H1 (cell line): Measurements from ENCODE around the gene ZNF473. TPM values are rescaled to one million over a fixed set of nuclear protein-coding genes. Genes with fewer than 3 reads are reported as not detected.

Experiments
- CTCF ChIA-PET: fragments of 300-600 bp; sonication (Branson Sonifier 250); formaldehyde crosslinking; loops from one replicate; lab custom pipeline; 2021; ENCODE audit not compliant: partially characterized antibody; lab: Charles Lee
- POLR2A ChIA-PET: fragments of 300-600 bp; sonication (Branson Sonifier 250); formaldehyde crosslinking; loops from one replicate; lab custom pipeline; 2021; ENCODE audit warnings: inconsistent platforms; ENCODE audit not compliant: partially characterized antibody; lab: Charles Lee
- DNase-seq, 2 experiments: peaks; one replicate each; pipeline versions ENCODE4 v3.0.0 to v3.0.0-alpha.2; 2010 to 2022; ENCODE audit warnings: low spot score in 2 of 2, low read depth in 1 of 2, mixed read lengths in 1 of 2
- FAIRE-seq: peaks from 2 replicates; lab custom pipeline; 2011; peaks lifted over from hg19 to GRCh38; lab: Jason Lieb, UNC
- H2AFZ ChIP-seq: 2 replicates; pipeline ENCODE4 v1.8.1; 2012; ENCODE audit warnings: low read length, inconsistent platforms
- H2AK5ac ChIP-seq: 2 replicates; pipeline ENCODE4 v1.6.1; 2013; ENCODE audit warnings: low read depth, low read length
- H2BK120ac ChIP-seq: replicated peaks from 2 replicates; pipeline ENCODE3; 2013; ENCODE audit warnings: low read depth, low read length, inconsistent platforms
- H2BK12ac ChIP-seq: 2 replicates; pipeline ENCODE4 v1.6.1; 2013; ENCODE audit warnings: low read depth, low read length
- H2BK15ac ChIP-seq: 2 replicates; pipeline ENCODE4 v1.6.1; 2013; ENCODE audit warnings: low read length
- H2BK20ac ChIP-seq: 2 replicates; pipeline ENCODE4 v1.6.1; 2013; ENCODE audit warnings: low read length
- H2BK5ac ChIP-seq: 2 replicates; pipeline ENCODE4 v1.6.1; 2013; ENCODE audit warnings: low read depth, low read length
- H3K14ac ChIP-seq: 2 replicates; pipeline ENCODE4 v1.6.1; 2013; ENCODE audit warnings: inconsistent platforms; ENCODE audit not compliant: insufficient read length
- H3K18ac ChIP-seq: 2 replicates; pipeline ENCODE4 v1.6.1; 2013; ENCODE audit warnings: low read length; ENCODE audit errors: extremely low read depth
- H3K23ac ChIP-seq: 2 replicates; pipeline ENCODE4 v1.6.1; 2013; ENCODE audit warnings: inconsistent platforms; ENCODE audit not compliant: insufficient read length
- H3K23me2 ChIP-seq: 2 replicates; pipeline ENCODE4 v1.6.1; 2013; ENCODE audit warnings: low read depth, low read length
- H3K27ac ChIP-seq: 2 replicates; pipeline ENCODE4 v1.6.1; 2011; ENCODE audit warnings: low read depth, low read length, inconsistent platforms
- H3K27me3 ChIP-seq, 4 experiments: replicated peaks in 1 of 4; 1 replicate in 1 of 4; 2 replicates in 3 of 4; pipeline versions ENCODE4 v1.6.1 to v1.8.1; 2011 to 2013; ENCODE audit warnings: low read length in 3 of 4, mild to moderate bottlenecking in 3 of 4, inconsistent platforms in 2 of 4, mixed read lengths in 2 of 4, moderate library complexity in 1 of 4; ENCODE audit not compliant: control insufficient read depth in 3 of 4, insufficient read depth in 3 of 4; ENCODE audit errors: extremely low read depth in 1 of 4
- H3K36me3 ChIP-seq, 4 experiments: 2 replicates each; pipeline versions ENCODE4 v1.6.1 to v1.8.1; 2011 to 2013; ENCODE audit warnings: mild to moderate bottlenecking in 4 of 4, low read length in 3 of 4, moderate library complexity in 2 of 4, control low read depth in 1 of 4, inconsistent platforms in 1 of 4; ENCODE audit not compliant: insufficient read depth in 4 of 4, control insufficient read depth in 2 of 4
- H3K4ac ChIP-seq: replicated peaks from 2 replicates; pipeline ENCODE3; 2013; ENCODE audit warnings: low read length, low read depth, mixed read lengths, inconsistent platforms; ENCODE audit not compliant: insufficient read length
- H3K4me1 ChIP-seq, 4 experiments: replicated peaks in 1 of 4; 1 replicate in 1 of 4; 2 replicates in 3 of 4; pipeline versions ENCODE4 v1.6.1 to v1.8.1; 2011 to 2013; ENCODE audit warnings: low read length in 3 of 4, inconsistent platforms in 2 of 4, mixed read lengths in 1 of 4; ENCODE audit not compliant: insufficient read depth in 4 of 4, control insufficient read depth in 3 of 4
- H3K4me2 ChIP-seq, 2 experiments: 2 replicates each; pipeline versions ENCODE4 v1.6.1 to v1.8.1; 2011 to 2013; ENCODE audit warnings: low read depth in 2 of 2, low read length in 2 of 2, control low read depth in 1 of 2, inconsistent platforms in 1 of 2, mild to moderate bottlenecking in 1 of 2; ENCODE audit not compliant: insufficient read depth in 1 of 2
- H3K4me3 ChIP-seq, 4 experiments: fragments of 200-600, 300-600 bp in 1 of 4; sonication (generic), shearing (Covaris generic), sonication (Bioruptor Twin) in 1 of 4; 2 replicates each; pipeline versions ENCODE4 v1.5.1 to v1.8.1; 2011 to 2016; ENCODE audit warnings: low read length in 4 of 4, low read depth in 3 of 4, control low read depth in 2 of 4, inconsistent platforms in 2 of 4, mild to moderate bottlenecking in 2 of 4, mixed read lengths in 1 of 4, moderate library complexity in 1 of 4; ENCODE audit not compliant: insufficient read depth in 2 of 4; ENCODE audit errors: extremely low read depth in 1 of 4
- H3K56ac ChIP-seq: replicated peaks from 2 replicates; pipeline ENCODE3; 2013; ENCODE audit warnings: low read depth, mild to moderate bottlenecking, mixed read lengths, low read length, inconsistent platforms; ENCODE audit not compliant: insufficient read length
- H3K79me1 ChIP-seq: 2 replicates; pipeline ENCODE4 v1.6.1; 2013; ENCODE audit warnings: low read depth, low read length, control low read depth
- H3K79me2 ChIP-seq, 2 experiments: 2 replicates each; pipeline versions ENCODE4 v1.6.1 to v1.8.1; 2012 to 2013; ENCODE audit warnings: low read length in 2 of 2, mild to moderate bottlenecking in 2 of 2, inconsistent platforms in 1 of 2; ENCODE audit not compliant: insufficient read depth in 2 of 2, control insufficient read depth in 1 of 2
- H3K9ac ChIP-seq, 4 experiments: replicated peaks in 1 of 4; 1 replicate in 1 of 4; 2 replicates in 3 of 4; pipeline versions ENCODE4 v1.6.1 to v1.8.1; 2011 to 2013; ENCODE audit warnings: low read depth in 3 of 4, low read length in 3 of 4, control low read depth in 2 of 4, mild to moderate bottlenecking in 2 of 4, moderate library complexity in 2 of 4, inconsistent platforms in 1 of 4; ENCODE audit errors: extremely low read depth in 1 of 4
- H3K9me3 ChIP-seq, 2 experiments: 2 replicates each; pipeline versions ENCODE4 v1.6.1 to v1.8.1; 2012 to 2013; ENCODE audit warnings: mild to moderate bottlenecking in 2 of 2, moderate library complexity in 2 of 2, control low read depth in 1 of 2, inconsistent platforms in 1 of 2, low read depth in 1 of 2, low read length in 1 of 2, mixed read lengths in 1 of 2; ENCODE audit not compliant: insufficient read depth in 2 of 2
- H4K20me1 ChIP-seq, 2 experiments: replicated peaks in 1 of 2; 2 replicates each; pipeline versions ENCODE3 to v1.8.1; 2011 to 2013; ENCODE audit warnings: inconsistent platforms in 2 of 2, low read length in 2 of 2, mild to moderate bottlenecking in 1 of 2; ENCODE audit not compliant: insufficient read depth in 2 of 2, control insufficient read depth in 1 of 2
- H4K5ac ChIP-seq: 2 replicates; pipeline ENCODE4 v1.6.1; 2013; ENCODE audit warnings: low read length, low read depth, mixed read lengths, inconsistent platforms; ENCODE audit not compliant: insufficient read length
- H4K8ac ChIP-seq: 2 replicates; pipeline ENCODE4 v1.8.0; 2013; ENCODE audit warnings: mild to moderate bottlenecking, moderate library complexity, low read length, inconsistent platforms; ENCODE audit not compliant: insufficient read depth; ENCODE audit errors: extremely low read depth
- H4K91ac ChIP-seq: replicated peaks from 2 replicates; pipeline ENCODE3; 2013; ENCODE audit warnings: low read length, mixed read lengths, inconsistent platforms; ENCODE audit not compliant: insufficient read length
- SP1 ChIP-seq: IDR thresholded peaks from 2 replicates; pipeline ENCODE4 v1.6.1; 2011; ENCODE audit warnings: low read depth, low read length
- WGBS, 2 experiments: shearing (Covaris generic) in 1 of 2; methylation state at CpG; one replicate each; pipeline versions ENCODE4 v1.1.6 to v1.1.7; 2013 to 2015; ENCODE audit warnings: low lambda C conversion rate in 2 of 2, mixed read lengths in 2 of 2, inconsistent platforms in 1 of 2, low coverage in 1 of 2, missing lambda C conversion rate in 1 of 2; ENCODE audit not compliant: insufficient replicate concordance in 2 of 2, insufficient coverage in 1 of 2, insufficient read length in 1 of 2; ENCODE audit errors: extremely low coverage in 1 of 2, missing lambda C conversion rate in 1 of 2; 5-methylcytosine and 5-hydroxymethylcytosine counted together
- polyA plus RNA-seq, 7 experiments: library from polyadenylated mRNA; depleted of rRNA in 3 of 7; stranded (reverse) in 5 of 7; unstranded in 2 of 7; fragments of >200 nt in 5 of 7; fragments of 200-250 nt in 2 of 7; gene quantifications; 1 replicate in 5 of 7; 2 replicates in 1 of 7; 4 replicates in 1 of 7; pipeline versions ENCODE4 v1.2.1 to v1.2.3, GENCODE V29; 2011 to 2013; ENCODE audit warnings: missing spikeins in 2 of 7, mixed read lengths in 2 of 7
- total RNA-seq: library from RNA; stranded (reverse); fragmentation: NEBNext Ultra II Directional; extraction: Animal tissue kit (Norgen Biotek cat#: 25700); gene quantifications from 2 replicates; pipeline ENCODE4 v1.2.1, GENCODE V29; 2021

The ZNF473 gene
- total and polyA plus RNA-seq, 2 of the 8 experiments (the other 6 are each of a cell fraction or from before 2014, with no cell fraction given): 5.2 to 11.7 TPM

GRCh38 chr19:50044922-50045321 is 19.1 kb downstream of the ZNF473 start:
- H3K14ac ChIP-seq: no peak overlapping the region
- H2BK5ac ChIP-seq: no peak overlapping the region
- no peak for FAIRE-seq
- no peaks in the 10 kb centered on the region; the same call in 1 of the 2 replicates for H3K23me2 ChIP-seq
- no peak overlapping the region for H4K5ac ChIP-seq
- H3K4ac ChIP-seq: no peak overlapping the region
- no peak overlapping the region for H3K4me3 ChIP-seq
- TF ChIP-seq SP1: no peak
- no peak overlapping the region for H2BK20ac ChIP-seq
- H3K23ac ChIP-seq: no peak overlapping the region
- no peak overlapping the region for H4K8ac ChIP-seq
- WGBS, 2 experiments: 91% methylated on average over 7 of the region's 7 CpGs; no CpG with 5 or more reads in 1 of the 2 experiments
- POLR2A ChIA-PET: no interaction called here
- no peak overlapping the region for H2BK120ac ChIP-seq
- H3K36me3 ChIP-seq: peaks cover 52 to 83% (median 72%) of the 10 kb centered on the region in 4 experiments
- no peaks in the 10 kb centered on the region for H3K4me1 ChIP-seq
- H4K91ac ChIP-seq: no peak overlapping the region
- DNase-seq: no peak
- H3K79me2 ChIP-seq: no peaks in the 10 kb centered on the region
- H2AFZ ChIP-seq: no peak overlapping the region
- H3K79me1 ChIP-seq: no peaks in the 10 kb centered on the region; the same call in 1 of the 2 replicates
- CTCF ChIA-PET: no interaction called here
- no peaks in the 10 kb centered on the region for H3K27me3 ChIP-seq
- H3K27ac ChIP-seq: no peak overlapping the region
- no peak overlapping the region for H2BK12ac ChIP-seq
- no peak overlapping the region for H2BK15ac ChIP-seq
- no peak overlapping the region for H3K9ac ChIP-seq
- H3K9me3 ChIP-seq: peaks cover 65 to 77% of the 10 kb centered on the region in 2 experiments
- no peak overlapping the region for H3K18ac ChIP-seq
- no peak overlapping the region for H3K56ac ChIP-seq
- no peak overlapping the region for H2AK5ac ChIP-seq
- H4K20me1 ChIP-seq: no peaks in the 10 kb centered on the region
- H3K4me2 ChIP-seq: no peak overlapping the region
